GM18861 (cell line): ENCODE measurements around the gene SPIRE1.
"Not testable (repeated sequence)": the region's sequence is repeated elsewhere in the genome, so short reads cannot be mapped to it uniquely, and the experiment has no call there.

Source experiments
- ATAC-seq: cut with Tn5 transposase; IDR thresholded peaks from one replicate; pipeline ENCODE4 v1.9.1; 2021; ENCODE audit not compliant: unreplicated experiment

Gene SPIRE1

DNA sequence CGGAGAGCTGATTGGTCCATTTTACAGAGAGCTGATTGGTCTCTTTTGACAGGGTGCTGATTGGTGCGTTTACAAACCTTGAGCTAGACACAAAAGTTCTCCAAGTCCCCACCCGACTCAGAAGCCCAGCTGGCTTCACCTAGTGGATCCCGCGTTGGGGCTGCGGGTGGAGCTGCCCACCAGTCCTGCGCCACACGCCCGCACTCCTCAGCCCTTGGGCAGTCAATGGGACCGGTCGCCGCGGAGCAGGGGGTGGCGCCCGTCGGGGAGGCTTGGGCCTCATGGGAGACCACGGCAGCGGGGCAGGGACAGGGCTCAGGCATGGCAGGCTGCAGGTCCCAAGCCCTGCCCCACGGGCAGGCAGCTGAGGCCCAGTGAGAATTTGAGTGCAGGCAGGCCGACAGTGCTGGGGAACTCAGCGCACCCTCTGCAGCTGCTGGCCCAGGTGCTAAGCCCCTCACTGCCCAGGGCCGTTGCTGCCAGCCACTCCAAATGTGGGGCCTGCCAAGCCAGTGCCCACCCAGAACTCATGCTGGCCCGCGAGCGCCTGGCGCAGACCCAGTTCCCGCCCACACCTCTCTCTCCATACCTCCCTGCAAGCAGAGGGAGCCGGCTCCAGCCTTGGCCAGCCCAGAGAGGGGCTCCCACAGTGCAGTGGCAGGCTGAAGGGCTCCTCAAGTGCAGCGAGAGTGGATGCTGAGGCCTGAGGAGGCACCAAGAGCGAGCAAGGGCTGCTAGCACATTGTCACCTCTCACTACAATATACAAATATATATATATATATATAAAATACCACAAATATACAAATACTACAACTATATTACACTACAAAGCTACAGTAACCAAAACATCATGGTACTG, 100.7 kb downstream of the SPIRE1 start:
- ATAC-seq: no peak

DNA sequence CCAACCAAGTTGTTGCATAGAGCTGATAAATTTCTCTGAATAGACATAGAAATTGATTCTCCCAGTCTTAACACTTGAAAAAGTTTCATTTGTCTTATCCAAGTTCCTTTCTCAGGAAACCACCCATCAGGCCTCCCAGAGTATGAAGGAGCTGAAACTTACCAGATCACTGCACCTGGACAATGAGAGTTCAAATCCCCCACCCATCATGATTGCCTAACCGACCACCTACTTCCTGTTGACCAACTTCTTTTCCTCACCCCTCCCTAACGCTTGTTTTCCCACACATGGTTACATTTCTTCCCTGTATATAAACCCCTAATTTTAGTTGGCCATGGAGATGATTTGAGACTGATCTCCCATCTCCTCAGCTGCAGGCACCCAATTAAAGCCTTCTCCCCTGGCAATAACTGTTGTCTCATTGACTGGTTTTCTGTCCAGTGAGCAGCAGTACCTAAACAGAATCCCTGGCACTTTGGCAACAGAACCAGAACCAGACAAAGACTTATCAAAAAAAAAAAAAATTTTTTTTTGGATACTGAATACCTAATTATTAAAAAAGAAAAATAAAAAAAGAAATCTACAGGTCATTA, 103.0 kb downstream of the SPIRE1 start:
- ATAC-seq: no peak

DNA sequence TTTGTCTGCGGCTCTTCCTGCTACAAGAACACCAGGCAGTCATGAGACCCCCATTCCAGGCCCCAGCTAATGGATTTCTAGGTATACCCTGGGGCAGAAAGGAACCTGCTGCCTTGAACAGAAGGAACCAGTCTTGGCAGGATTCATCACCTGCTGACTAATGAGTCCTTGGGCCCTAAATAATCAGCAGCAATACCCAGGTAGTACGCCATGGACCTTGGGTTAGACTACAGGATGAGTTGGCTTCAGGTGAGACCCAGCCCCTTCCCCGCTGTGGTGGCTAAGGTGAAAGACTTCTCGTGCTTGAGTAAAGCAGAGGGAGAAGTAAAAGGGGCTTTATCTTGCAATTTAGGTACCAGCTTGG, 105.0 kb downstream of the SPIRE1 start:
- ATAC-seq: no peak

DNA sequence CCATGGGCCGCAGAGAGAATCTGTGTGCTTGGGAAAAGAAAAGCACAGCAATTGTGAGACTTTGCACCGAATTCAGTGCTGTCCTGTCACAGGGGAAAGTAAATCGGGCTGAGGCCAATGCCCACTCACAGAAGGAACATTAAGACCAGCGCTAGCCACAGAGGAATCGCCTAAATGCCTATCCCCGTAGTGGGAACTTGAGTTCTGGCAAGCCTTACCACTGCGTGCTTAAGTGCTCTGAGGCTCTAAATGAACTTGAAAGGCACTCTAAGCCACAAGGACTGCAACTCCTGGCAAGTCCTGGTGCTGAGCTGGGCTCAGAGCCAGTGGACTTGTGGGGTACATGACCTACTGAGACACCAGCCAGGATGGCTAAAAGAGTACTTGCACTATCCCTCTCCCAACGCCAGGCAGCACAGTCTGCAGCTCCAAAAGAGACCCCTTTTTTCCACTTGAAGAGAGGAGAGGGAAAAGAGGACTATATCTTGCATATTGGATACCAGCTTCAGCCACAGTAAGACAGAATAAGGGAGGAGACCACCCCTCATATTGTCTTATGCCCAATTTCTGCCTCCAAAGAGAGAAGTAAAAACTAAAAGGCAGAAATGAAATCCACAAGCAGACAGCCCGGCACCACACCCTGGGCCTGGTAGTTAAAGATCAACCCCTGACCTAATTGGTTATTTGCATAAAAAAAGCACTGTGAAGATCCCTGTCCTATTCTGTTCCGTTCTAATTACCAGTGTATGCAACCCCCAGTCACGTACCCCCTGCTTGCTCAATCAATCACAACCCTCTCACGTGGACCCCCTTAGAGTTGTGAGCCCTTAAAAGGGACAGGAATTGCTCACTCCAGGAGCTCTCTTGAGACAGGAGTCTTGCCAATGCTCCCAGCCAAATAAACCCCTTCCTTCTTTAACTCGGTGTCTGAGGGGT, 105.7 kb downstream of the SPIRE1 start:
- not testable (repeated sequence) for ATAC-seq

DNA sequence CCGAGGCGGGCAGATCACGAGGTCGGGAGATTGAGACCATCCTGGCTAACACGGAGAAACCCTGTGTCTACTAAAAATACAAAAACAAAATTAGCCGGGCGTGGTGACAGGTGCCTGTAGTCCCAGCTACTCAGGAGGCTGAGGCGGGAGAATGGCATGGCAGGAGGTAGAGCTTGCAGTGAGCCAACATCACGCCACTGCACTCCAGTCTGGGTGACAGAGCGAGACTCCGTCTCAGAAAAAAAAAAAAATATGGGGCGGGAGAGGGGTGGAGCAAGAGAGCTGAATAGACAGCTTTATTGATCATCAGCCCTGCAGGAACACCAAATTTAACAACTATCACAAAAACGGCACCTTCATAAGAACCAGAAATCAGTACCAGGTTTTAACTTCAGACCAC, 106.4 kb downstream of the SPIRE1 start:
- ATAC-seq: not testable (repeated sequence)

DNA sequence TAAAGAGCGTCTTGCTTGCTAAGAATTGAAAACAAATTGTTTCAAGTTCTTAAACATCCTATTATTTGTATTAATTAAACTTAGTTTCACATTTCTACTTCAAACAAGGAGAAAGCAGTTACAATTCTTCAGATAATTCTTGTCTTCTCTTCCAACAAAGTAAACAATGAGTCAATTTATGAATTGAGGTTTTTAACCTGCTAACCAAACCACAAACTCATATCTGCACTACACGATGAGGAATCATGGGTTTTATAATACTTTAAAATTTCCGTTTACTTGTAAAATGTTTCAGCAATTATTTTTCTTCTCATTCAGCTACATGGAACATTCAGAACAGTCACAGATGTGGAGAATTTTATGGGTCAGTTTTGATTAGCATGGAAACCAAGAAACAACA, 114.2 kb downstream of the SPIRE1 start:
- ATAC-seq: no peak

DNA sequence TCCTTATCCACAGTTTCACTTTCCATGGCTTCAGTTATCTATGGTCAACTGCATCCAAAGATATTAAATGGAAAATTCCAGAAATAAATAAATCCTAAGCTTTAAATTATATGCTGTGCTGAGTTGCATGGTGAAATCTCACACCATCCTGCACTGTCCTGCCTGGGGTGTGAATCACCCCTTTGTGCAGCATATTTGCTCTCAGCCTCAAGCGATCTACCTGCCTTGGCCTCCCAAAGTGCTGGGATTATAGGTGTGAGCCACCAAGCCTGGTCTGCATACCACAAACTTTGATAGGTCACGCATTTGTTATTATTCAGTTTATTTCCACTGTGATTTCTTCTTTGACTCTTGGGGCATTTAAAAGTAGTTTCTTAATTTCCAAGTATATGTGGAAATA, 117.2 kb downstream of the SPIRE1 start:
- ATAC-seq: no peak

DNA sequence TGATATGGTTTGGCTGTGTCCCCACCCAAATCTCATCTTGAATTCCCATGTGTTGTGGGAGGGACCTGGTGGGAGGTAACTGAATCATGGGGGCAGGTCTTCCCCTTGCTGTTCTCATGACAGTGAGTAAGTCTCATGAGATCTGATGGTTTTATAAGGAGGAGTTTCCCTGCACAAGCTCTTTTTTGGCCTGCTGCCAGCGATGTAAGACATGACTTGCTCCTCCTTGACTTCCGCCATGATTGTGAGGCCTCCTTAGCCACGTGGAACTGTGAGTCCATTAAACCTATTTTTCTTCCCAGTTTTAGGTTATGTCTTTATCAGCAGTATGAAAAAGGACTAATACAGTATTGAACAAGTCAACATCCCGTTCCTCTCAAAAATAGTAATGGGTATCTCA, 118.7 kb downstream of the SPIRE1 start:
- not testable (repeated sequence) for ATAC-seq

DNA sequence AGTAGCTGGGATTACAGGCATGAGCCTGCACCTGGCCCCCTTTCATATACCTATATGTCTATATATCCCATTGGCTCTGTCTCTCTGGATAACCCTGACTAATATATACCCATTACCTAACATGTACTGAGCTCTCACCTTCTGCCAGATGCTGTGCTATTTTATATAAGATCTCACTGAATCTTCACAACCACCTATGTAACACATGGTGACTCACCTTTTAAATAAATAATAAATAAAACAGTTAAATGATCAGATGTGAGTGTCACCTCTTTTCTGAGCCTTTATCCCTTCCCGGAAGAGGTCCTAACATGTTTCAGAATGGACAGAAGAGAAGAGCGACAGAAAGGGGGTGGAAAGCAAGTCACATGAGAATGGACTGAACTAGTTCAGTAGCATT, 123.1 kb downstream of the SPIRE1 start:
- ATAC-seq: no peak

DNA sequence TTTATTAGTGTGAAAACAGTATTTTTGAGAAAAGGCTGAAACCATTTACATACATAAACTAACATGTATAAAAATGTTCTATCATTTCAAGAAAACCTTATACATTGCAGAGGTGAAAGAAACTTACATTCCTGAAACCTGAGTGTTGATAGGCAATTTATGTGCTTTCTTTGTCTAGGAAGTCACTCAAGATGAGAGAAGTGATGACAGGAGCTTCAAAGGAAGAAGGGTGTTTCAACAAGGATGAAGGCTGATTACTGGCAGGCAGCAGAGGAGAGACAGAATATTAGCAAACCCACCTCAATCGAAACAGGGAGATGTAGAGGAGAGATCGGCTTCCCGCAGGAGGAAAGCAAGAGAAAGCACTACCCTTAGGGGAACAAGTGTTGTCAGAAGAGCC, 125.2 kb downstream of the SPIRE1 start:
- no peak for ATAC-seq

DNA sequence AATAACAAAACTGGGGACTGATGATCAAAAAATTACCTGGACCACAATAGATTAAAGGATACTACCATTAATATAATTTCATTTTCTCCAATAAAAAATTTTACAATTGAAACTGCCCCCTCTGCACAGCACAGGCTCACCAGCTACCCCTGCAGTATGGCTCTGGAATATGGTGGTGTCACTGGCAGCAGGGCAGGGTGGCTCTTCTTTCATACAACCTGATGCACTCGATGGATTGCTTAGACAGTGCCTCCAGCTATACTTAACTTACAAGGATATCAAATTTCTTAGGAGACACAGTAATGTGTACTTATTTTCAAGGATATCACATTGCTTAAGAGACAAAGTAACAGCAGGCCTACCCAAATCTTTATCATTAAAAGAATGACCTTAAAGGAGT, 126.2 kb downstream of the SPIRE1 start:
- no peak for ATAC-seq

DNA sequence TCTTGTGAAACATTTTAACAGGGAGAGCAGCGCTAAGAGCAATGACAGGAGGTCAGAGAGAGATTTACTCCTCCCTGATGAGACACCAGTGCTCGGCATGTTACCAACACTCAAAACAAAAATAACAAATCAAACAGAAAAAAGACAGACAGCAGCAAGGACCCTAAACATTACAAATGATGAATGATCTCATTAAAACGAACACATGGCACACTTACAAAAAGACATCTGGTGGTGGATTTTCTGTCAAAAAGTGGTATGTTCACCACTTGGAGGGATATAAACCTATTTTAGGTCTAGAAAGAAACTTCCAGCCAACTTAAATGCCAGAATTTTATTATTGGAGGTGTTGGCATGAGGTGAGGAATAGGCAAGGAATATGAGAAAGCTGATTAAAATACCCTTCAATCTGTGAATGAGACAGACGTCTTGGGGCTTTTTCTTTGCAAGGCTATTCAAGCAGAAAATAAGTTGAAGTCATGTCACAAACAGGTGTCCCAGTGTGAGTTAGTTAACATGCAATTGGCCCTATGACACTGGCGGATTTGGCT, 137.4 kb downstream of the SPIRE1 start:
- no peak for ATAC-seq

DNA sequence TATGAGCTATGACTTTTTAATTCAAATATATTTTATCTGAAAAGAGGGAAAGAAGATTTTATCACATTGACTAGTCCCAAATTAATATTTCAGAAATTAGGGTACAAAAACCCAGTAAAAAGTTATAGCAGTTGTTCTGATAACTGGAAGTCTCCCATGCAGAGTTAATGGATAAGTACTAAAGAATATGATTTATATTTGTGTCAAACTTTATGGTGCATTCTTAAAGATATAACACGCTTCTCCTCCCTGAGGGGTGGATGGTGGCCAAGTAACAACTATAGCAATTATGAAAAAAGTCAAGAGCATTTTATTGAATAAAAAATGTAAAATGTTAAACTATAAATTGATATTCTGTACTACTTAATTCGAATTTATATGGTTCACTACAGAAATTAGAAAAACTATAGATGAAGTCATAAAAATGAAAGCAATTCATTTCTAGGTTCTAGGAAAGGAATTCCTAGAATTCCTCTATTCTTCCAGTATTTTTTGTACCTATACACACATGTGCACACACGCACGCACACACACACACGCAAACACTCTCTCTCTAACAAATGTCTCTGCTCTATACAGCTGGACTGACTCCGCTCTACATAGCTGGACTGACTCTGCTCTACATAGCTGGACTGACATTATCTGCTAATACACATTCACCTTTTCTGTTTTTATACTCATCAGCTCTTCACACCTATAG, 138.9 kb downstream of the SPIRE1 start:
- ATAC-seq: no peak

DNA sequence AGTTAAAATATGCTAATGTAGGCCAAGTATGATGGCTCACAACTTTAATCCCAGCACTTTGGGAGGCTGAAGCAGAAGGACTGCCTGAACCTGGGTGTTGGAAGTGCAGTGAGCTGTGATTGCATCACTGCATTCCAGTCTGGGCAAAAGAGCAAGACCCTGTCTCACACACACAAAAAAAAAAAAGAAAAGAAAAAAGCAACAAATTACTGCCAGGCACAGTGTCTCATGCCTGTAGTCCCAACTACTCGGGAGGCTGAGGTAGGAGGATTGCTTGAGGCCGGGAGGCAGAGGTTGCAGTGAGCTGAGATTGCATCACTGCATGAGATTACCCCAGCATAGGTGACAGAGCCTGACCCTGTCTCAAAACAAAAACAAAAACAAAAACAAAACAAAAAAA, 139.6 kb downstream of the SPIRE1 start:
- ATAC-seq: no peak

DNA sequence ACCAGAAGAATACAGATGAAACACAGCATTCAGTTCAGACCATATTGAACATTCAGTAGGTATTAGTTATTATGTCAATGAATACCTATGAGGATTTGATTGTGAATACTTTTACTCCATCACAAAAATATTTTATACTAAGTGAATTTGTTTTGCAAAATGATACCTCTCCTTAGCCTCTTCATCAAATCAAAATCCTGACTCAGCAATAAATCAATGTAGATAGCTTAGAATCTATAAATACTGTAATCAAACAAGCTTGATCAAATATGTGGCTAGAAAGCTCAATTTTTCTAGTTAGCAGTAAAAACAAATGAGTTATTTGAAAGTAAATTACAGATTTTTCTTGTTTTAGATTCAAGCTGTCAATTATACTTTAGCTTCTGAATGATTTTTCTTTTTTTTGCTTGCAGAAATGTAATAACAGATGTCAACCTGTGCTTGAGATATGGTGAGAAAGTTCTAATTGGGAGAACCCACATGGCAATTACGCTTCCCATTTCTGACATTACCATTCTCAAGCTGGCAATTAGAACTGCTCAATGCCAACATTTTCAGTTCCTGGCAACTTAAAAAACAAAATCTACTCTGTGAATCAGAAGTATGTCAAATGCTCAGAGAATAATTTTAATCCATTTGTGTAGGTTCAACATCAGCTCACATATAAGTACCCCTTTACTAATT, 140.6 kb downstream of the SPIRE1 start:
- no peak for ATAC-seq

DNA sequence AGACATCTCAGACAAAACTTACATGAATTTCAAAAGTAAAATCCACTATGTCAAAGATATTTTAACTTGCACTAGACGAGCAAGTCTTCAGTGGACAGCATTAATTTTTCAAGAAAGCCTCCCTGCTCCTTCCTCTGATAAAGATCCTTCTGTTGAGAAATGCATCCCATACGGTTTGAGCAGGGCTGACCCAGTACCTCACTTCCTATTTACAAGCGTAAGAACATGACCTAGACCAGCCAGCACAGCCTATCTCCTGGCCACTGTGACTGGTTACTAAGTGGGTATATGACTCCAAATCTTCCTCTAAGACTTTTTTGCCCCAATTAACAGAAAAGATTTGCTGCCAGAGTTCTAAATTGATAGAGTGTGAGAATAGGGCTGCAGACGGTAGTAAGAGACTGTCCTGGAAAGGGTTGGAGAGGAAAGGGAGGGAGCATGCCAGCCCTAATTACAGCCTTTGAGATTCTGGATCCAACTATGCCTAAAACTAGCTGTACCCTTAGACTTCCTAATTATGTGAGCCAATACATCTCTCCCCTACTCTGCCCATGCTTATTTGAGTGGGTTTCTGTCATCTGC, 141.8 kb downstream of the SPIRE1 start:
- no peak for ATAC-seq

DNA sequence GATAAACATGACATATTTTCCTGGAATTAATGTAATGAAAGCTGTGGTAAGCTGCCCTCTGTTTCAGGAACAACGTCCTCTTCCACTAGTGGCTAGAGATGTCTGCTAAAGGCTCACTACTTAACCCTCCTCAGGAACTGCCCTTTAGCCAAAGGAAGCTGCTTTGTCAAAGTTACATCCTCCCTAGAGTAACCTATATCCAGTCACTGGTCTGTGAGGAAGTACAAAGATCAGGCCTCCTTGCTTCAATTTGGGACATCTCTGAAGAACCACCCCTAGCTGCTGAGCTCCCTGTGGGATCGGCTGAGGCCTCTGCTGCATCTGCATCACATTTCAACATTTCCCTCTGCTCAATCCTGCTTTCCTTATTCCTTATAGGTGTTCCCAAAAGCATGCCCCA, 142.4 kb downstream of the SPIRE1 start:
- no peak for ATAC-seq

DNA sequence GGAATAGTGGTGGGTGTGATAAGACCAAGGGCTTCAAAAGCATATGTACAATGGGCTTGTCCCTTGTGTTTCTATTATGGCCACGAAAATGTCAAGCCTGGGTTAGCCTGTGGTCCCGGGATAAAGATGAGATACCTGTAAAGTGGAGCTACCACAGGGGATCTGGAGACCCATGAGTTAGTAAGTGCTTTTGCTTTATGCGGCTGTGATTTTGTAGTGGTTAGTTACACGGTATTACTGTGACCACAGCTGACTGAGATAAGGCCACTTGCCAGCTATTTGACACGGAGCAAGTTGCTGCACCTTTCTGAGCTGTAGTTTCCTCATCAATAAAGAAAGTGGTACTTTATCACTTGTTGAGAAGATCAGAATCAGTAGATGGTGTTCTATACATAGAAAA, 150.9 kb downstream of the SPIRE1 start:
- ATAC-seq: no peak

DNA sequence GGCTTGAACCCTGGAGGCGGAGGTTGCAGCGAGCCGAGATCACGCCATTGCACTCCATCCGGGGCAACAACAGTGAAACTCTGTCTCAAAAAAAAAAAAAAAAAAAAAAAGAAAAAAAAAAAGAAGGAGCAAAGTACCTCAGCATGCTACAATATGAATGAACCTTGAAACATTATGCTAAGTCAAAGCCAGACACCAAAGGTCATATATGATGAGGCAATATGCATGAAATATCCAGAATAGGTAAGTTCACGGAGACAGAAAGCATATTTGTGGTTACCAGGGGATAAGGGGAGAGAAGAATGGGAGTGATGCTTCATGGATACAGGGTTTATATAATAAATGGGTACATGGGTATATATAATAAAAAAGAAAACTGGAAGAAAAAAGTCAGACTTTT, 156.9 kb downstream of the SPIRE1 start:
- ATAC-seq: no peak

DNA sequence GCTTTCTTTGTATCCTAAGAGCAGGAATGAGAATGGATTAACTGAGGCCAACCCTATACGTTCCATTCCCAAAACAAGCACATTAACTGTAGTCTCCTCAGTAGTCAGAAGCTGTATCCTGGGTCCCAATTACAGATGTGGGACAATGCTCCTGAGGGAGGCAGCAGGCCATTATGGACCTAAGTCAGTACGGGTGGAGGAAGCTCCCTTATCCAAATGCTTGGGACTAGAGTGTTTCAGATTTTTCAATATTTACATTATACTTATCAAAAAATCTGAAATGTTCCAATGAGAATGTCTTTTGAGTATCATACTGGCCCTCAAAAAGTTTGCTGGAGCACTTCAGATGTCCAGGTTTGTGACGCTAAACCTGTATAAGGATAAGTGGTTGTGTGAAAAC, 160.1 kb downstream of the SPIRE1 start:
- no peak for ATAC-seq
